ENCODE results near the gene CXCR6.

DNA sequence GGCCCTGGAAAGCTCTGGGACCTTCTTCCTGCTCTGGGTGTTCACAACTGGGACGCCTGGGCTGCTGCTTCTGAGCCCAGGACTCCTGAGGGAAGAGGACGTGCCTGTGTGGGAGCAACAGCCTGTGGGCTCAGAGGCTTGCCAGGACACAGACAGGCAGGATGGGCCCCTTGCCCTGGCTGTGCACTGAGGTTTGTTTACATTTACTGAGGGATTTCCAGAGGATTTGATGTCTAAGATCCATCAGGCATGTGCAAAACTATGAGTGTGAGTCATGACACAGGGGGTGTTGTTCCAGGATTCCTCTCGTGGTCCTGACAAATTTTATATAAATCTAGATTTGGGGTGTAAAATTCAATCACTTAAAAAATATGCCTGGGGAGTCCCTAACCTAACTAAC is 46.3 kb upstream of the CXCR6 start:
- TF ChIP-seq, protein P1, sequence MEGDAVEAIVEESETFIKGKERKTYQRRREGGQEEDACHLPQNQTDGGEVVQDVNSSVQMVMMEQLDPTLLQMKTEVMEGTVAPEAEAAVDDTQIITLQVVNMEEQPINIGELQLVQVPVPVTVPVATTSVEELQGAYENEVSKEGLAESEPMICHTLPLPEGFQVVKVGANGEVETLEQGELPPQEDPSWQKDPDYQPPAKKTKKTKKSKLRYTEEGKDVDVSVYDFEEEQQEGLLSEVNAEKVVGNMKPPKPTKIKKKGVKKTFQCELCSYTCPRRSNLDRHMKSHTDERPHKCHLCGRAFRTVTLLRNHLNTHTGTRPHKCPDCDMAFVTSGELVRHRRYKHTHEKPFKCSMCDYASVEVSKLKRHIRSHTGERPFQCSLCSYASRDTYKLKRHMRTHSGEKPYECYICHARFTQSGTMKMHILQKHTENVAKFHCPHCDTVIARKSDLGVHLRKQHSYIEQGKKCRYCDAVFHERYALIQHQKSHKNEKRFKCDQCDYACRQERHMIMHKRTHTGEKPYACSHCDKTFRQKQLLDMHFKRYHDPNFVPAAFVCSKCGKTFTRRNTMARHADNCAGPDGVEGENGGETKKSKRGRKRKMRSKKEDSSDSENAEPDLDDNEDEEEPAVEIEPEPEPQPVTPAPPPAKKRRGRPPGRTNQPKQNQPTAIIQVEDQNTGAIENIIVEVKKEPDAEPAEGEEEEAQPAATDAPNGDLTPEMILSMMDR (IDR thresholded peaks at IDR 0.05), result no peak
- no peak for TF ChIP-seq POLR2A (IDR thresholded peaks at IDR 0.05)
- no peak for TF ChIP-seq POLR2AphosphoS5 (IDR thresholded peaks at IDR 0.05)
- TF ChIP-seq EP300 (IDR thresholded peaks at IDR 0.05), result no peak
